K562 (cell line): ENCODE results near the gene KCTD7. TPM values are rescaled to one million over a fixed set of nuclear protein-coding genes. Genes with fewer than 3 reads are reported as not detected.

Experiments
- FOXK2 ChIP-seq, 2 experiments: fragments of 450-650 bp; IDR thresholded peaks in 1 of 2; conservative IDR thresholded peaks in 1 of 2; 2 replicates each; pipeline ENCODE4 v1.6.1; 2016; ENCODE audit warnings: low read depth in 2 of 2, mild to moderate bottlenecking in 1 of 2
- SOX6 ChIP-seq: fragments of 450-650 bp; IDR thresholded peaks from 2 replicates; pipeline ENCODE4 v1.6.1; 2014; ENCODE audit warnings: mild to moderate bottlenecking
- ZNF766 ChIP-seq: fragments of 200-800 bp; sonication (Bioruptor generic); conservative IDR thresholded peaks from 2 replicates; pipeline ENCODE4 v1.6.1; 2016; ENCODE audit warnings: missing genetic modification characterization, missing compliant biosample characterization
- polyA plus RNA-seq, 8 experiments: library from polyadenylated mRNA; depleted of rRNA in 4 of 8; stranded (reverse) in 5 of 8; unstranded in 3 of 8; fragments of >200 nt; fragmentation: Nextera tagmentation in 2 of 8; fragmentation: Illumina TruSeq in 1 of 8; extraction: Ambion mirVana in 2 of 8; extraction: Trizol in 1 of 8; gene quantifications; 2 replicates each; pipeline versions ENCODE4 v1.2.1 to v1.2.3, GENCODE V29; 2011 to 2014; ENCODE audit warnings: inconsistent platforms in 1 of 8, missing spikeins in 1 of 8
- total RNA-seq, 7 experiments: library from RNA; depleted of rRNA in 6 of 7; stranded (reverse); fragments of >200 nt in 6 of 7; fragmentation: Illumina TruSeq in 2 of 7; extraction: Trizol in 2 of 7; gene quantifications; 2 replicates each; pipeline versions ENCODE4 v1.2.1 to v1.2.3, GENCODE V29; 2011 to 2021; ENCODE audit warnings: low replicate concordance in 1 of 7
- TF ChIP-seq, protein P1 (sequence below): fragments of 200-600 bp; sonication (generic); IDR thresholded peaks from one replicate; pipeline ENCODE4 v1.6.1; 2012; ENCODE audit warnings: mild to moderate bottlenecking, low read depth, low read length, inconsistent platforms
- TF ChIP-seq, protein P2 (sequence below): fragments of 250-450 bp; sonication (Bioruptor Pico); IDR thresholded peaks from 2 replicates; pipeline ENCODE4 v1.5.1; 2021; ENCODE audit warnings: mild to moderate bottlenecking
- TF ChIP-seq, protein P3 (sequence below): sonication (generic); IDR thresholded peaks from 2 replicates; pipeline ENCODE4 v1.6.1; 2016

Gene KCTD7
- total and polyA plus RNA-seq, 9 of the 15 experiments (the other 6 are each of a cell fraction or from before 2014, with no cell fraction given), result 1.5 to 26.0 (median 9.0) TPM

DNA sequence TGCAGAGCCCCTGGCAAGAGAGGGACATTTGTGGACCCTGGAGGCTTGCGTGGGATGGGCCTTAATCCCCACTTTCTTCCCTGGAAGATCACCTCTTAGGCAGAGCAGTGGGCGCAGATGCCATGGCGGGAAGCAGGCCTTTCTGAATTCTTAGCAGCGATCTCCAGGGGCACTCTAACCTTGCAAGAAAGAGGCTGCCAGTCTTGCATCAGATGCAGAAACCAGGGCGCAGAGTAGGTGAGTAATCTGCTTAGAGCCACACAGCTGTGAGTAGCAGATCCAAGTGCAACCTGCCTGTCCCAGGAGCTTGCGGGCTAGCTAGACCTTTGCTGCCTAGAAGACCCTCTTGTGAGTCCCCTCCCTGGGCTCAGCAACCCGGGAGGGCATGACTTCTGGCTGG, 40.0 kb downstream of the KCTD7 start (continued):
- TF ChIP-seq, protein P1, sequence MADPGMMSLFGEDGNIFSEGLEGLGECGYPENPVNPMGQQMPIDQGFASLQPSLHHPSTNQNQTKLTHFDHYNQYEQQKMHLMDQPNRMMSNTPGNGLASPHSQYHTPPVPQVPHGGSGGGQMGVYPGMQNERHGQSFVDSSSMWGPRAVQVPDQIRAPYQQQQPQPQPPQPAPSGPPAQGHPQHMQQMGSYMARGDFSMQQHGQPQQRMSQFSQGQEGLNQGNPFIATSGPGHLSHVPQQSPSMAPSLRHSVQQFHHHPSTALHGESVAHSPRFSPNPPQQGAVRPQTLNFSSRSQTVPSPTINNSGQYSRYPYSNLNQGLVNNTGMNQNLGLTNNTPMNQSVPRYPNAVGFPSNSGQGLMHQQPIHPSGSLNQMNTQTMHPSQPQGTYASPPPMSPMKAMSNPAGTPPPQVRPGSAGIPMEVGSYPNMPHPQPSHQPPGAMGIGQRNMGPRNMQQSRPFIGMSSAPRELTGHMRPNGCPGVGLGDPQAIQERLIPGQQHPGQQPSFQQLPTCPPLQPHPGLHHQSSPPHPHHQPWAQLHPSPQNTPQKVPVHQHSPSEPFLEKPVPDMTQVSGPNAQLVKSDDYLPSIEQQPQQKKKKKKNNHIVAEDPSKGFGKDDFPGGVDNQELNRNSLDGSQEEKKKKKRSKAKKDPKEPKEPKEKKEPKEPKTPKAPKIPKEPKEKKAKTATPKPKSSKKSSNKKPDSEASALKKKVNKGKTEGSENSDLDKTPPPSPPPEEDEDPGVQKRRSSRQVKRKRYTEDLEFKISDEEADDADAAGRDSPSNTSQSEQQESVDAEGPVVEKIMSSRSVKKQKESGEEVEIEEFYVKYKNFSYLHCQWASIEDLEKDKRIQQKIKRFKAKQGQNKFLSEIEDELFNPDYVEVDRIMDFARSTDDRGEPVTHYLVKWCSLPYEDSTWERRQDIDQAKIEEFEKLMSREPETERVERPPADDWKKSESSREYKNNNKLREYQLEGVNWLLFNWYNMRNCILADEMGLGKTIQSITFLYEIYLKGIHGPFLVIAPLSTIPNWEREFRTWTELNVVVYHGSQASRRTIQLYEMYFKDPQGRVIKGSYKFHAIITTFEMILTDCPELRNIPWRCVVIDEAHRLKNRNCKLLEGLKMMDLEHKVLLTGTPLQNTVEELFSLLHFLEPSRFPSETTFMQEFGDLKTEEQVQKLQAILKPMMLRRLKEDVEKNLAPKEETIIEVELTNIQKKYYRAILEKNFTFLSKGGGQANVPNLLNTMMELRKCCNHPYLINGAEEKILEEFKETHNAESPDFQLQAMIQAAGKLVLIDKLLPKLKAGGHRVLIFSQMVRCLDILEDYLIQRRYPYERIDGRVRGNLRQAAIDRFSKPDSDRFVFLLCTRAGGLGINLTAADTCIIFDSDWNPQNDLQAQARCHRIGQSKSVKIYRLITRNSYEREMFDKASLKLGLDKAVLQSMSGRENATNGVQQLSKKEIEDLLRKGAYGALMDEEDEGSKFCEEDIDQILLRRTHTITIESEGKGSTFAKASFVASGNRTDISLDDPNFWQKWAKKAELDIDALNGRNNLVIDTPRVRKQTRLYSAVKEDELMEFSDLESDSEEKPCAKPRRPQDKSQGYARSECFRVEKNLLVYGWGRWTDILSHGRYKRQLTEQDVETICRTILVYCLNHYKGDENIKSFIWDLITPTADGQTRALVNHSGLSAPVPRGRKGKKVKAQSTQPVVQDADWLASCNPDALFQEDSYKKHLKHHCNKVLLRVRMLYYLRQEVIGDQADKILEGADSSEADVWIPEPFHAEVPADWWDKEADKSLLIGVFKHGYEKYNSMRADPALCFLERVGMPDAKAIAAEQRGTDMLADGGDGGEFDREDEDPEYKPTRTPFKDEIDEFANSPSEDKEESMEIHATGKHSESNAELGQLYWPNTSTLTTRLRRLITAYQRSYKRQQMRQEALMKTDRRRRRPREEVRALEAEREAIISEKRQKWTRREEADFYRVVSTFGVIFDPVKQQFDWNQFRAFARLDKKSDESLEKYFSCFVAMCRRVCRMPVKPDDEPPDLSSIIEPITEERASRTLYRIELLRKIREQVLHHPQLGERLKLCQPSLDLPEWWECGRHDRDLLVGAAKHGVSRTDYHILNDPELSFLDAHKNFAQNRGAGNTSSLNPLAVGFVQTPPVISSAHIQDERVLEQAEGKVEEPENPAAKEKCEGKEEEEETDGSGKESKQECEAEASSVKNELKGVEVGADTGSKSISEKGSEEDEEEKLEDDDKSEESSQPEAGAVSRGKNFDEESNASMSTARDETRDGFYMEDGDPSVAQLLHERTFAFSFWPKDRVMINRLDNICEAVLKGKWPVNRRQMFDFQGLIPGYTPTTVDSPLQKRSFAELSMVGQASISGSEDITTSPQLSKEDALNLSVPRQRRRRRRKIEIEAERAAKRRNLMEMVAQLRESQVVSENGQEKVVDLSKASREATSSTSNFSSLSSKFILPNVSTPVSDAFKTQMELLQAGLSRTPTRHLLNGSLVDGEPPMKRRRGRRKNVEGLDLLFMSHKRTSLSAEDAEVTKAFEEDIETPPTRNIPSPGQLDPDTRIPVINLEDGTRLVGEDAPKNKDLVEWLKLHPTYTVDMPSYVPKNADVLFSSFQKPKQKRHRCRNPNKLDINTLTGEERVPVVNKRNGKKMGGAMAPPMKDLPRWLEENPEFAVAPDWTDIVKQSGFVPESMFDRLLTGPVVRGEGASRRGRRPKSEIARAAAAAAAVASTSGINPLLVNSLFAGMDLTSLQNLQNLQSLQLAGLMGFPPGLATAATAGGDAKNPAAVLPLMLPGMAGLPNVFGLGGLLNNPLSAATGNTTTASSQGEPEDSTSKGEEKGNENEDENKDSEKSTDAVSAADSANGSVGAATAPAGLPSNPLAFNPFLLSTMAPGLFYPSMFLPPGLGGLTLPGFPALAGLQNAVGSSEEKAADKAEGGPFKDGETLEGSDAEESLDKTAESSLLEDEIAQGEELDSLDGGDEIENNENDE, result no peak
- TF ChIP-seq, protein P2, sequence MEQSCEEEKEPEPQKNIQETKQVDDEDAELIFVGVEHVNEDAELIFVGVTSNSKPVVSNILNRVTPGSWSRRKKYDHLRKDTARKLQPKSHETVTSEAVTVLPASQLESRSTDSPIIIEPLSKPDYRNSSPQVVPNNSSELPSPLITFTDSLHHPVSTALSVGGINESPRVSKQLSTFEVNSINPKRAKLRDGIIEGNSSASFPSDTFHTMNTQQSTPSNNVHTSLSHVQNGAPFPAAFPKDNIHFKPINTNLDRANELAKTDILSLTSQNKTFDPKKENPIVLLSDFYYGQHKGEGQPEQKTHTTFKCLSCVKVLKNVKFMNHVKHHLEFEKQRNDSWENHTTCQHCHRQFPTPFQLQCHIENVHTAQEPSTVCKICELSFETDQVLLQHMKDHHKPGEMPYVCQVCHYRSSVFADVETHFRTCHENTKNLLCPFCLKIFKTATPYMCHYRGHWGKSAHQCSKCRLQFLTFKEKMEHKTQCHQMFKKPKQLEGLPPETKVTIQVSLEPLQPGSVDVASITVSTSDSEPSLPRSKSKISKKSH (CRISPR knock-in tag), result no peak
- TF ChIP-seq ZNF766 (no peak), SOX6 (no peak), FOXK2 (conservative IDR thresholded peaks at IDR 0.05 in 1 of 2, IDR thresholded peaks at IDR 0.05 in 1 of 2; ENCODE audit: low read depth in 2 of 2) (no peak)
- TF ChIP-seq, protein P3, sequence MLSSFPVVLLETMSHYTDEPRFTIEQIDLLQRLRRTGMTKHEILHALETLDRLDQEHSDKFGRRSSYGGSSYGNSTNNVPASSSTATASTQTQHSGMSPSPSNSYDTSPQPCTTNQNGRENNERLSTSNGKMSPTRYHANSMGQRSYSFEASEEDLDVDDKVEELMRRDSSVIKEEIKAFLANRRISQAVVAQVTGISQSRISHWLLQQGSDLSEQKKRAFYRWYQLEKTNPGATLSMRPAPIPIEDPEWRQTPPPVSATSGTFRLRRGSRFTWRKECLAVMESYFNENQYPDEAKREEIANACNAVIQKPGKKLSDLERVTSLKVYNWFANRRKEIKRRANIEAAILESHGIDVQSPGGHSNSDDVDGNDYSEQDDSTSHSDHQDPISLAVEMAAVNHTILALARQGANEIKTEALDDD, result no peak
